Mesenteric fat pad (tissue), 1 donor: ENCODE measurements around the gene GOLGA5. TPM values are rescaled to one million over a fixed set of nuclear protein-coding genes. Genes with fewer than 3 reads are reported as not detected.
"Not testable (repeated sequence)": the region's sequence is repeated elsewhere in the genome, so short reads cannot be mapped to it uniquely, and the experiment has no call there.

Source experiments
- DNase-seq: peaks from one replicate; pipeline ENCODE4 v3.0.0-alpha.2; 2020; ENCODE audit warnings: low spot score
- total RNA-seq: library from RNA; stranded (reverse); fragmentation: NEBNext Ultra II Directional; extraction: Animal tissue kit (Norgen Biotek cat#: 25700); gene quantifications from one replicate; pipeline ENCODE4 v1.2.1, GENCODE V29; 2021
- donor health status: DM: yes; HTN: yes; CAD: no.

GOLGA5 gene
- total RNA-seq, 1 donor from 2014 or later = 35.3 TPM

DNA sequence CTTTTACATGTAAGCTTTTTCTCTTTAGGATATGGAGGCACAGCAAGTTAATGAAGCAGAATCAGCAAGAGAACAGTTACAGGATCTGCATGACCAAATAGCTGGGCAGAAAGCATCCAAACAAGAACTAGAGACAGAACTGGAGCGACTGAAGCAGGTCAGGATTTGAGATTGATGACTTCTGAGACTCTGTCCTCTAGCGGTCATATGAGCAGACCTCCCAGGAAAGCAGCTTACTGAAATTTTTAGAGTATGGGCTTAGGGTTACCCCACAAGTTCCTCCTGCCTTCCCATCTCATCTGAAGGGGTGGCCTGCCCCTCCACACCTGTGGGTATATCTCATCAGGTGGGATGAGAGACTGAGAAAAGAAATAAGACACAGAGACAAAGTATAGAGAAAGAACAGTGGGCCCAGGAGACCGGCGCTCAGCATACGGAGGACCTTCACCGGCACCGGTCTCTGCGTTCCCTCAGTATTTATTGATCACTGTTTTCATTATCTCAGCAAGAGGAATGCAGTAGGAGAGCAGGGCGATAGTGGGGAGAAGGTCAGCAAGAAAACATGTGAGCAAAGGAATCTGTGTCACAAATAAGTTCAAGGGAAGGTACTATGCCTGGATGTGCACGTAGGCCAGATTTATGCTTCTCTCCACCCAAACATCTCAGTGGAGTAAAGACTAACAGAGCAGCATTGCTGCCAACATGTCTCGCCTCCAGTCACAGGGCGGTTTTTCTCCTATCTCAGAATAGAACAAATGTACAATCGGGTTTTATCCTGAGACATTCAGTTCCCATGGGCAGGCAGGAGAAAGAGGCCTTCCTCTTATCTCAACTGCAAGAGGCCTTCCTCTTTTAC is 25.8 kb downstream of the GOLGA5 start:
- DNase-seq = not testable (repeated sequence)

DNA sequence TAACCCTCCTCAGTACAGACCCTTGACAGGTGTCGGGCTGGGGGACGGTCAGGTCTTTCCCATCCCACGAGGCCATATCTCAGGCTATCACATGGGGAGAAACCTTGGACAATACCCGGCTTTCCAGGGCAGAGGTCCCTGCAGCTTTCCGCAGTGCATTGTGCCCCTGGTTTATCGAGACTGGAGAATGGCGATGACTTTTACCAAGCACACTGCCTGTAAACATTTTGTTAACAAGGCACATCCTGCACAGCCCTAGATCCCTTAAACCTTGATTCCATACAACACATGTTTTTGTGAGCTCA is 26.4 kb downstream of the GOLGA5 start:
- not testable (repeated sequence) for DNase-seq

DNA sequence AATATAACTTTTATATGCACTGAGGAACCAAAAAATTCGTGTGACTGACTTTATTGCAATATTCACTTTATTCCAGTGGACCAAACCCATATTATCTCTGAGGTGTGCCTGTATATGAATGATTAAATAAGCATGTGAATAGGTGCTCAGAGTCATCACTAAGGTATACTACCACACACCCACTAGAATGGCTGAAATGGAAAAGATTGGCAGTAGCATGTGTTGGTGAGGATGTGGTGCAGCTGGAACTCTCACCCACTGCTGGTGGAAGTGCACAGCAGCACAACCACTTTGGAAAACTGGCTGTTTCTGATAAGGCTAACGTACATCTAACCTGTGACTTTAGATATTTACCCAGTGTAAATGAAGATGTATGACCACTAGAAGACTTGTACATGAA is 36.8 kb downstream of the GOLGA5 start:
- no peak for DNase-seq

DNA sequence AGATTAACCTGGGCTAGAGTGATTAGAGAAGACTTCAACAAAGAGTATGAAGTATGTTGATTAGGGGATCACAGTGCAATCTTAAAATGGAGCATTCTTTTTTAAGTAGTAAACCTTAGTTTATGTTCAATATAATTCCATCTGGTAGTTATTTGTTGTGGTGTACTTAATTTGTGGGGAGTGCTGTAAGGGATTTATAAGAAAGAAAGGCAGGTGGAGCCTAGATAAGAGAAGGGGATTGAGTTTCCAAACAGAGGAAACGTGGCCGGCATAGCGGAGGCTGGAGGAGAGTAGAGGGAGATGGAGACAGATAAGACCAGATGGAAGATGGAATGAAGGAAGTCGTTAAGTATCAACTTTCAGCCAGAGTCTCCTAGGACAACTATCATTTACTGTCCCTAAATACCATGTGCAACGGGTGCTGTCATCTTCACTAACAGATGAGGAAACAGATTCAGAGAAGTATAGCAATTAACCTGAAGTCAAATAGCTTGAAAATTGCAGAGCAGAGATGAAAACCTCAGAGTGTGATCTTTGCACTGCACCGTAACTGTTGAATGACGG is 38.1 kb downstream of the GOLGA5 start:
- no peak for DNase-seq

DNA sequence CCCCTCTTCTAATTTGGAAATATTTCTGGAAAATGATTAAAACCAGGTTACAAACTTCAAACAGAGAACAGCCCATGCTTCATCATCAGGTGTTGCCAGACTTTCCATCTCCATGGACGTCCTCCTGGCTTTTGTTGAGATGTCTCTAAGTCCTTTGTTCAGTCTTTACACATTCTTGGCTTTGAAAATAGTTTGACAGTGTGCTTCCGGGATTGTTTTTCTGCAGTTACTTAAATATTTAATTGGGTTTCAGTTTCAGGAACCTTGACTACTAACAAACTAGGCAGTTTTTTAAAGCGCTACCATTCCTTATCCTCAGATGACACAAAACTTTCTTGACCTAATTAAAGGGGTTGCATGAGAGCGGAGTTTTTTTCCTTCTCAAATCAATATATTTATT is 47.8 kb downstream of the GOLGA5 start:
- no peak for DNase-seq

DNA sequence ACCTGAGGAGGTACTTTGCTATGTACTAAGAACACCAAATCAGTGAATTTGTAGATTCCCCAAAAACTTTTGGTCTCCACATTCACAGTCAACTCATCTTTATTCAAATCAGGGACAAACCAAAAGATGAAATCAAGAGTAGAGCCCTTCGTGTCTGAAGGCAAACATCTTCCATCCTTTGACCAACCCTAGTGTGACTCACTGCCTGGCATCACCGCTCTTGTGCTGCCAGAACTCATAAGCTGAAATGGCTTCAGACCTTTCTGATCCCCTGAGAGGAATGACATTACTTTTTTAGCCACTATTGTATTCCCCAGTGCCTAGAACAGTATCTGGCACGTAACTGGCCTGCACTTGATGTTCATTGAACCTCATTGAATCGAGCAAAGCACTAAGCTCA is 50.1 kb downstream of the GOLGA5 start:
- DNase-seq = no peak

DNA sequence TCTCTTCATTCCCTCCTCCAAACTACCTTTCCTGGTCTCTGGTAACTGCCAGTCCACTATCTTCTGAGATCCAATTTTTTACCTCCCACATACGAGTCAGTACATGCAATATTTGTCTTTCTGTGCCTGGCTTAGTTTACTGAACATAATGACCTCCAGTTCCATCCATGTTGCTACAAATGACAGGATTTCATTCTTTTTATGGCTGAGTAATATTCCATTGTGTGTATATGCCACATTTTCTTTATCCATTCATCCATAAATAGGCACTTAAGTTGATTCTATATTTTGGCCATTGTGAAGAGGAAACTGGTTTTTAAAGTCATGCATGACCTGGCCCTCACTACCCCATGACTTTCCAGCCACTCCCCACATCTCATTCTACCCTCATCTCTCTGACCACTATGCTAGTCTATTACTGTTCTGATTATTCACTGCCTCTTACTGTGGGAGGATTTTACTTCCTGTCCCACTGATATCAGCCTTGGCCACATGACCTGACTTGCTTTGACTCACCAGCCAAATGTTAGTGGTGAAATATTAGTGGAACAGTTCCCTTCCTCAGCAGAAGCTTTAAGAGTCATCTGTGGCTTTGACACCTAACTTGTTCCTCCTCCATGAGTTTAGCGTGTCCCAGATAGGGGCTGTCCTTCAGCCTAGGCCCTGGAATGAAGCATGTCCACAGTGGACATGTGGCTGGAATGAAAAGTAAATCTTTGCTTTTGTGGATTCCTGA is 52.2 kb downstream of the GOLGA5 start:
- no peak for DNase-seq

DNA sequence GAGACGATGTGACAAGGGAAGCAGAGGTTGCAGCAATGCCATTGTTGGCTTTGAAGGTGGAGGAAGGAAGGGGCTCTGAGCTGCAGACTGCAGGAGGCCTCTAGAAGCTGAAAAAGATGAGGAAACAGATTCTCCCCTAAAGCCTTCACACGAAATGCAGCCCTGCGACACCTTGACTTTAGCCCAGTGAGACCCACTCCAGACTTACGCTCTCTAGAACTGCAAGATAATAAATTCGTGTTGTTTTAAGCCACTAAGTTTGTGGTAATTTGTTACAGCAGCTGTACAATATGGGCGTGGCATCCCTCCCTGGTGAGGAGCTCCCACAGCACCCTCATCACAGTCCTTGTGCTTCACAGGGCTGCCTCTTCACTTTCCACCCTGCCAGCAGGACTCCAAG is 53.2 kb downstream of the GOLGA5 start:
- DNase-seq = no peak

DNA sequence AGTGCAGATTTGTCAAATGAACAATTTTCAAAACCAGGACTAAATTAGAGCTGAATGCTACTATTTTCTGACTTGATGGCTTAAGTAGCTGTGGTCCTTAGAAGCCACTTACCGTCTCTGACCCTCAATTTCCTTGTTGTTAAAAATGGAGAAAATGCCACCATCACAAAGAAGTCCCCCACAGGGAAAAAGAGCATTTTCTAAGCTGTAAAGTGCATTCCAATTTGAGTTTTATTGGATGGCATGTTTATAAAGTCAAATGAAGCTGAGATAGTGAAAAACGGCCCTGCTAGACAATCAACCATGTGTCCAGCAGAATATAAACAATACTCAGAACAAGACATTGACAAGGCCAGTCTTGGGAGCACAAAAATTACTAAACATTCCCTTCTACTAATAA is 53.6 kb downstream of the GOLGA5 start:
- no peak for DNase-seq

DNA sequence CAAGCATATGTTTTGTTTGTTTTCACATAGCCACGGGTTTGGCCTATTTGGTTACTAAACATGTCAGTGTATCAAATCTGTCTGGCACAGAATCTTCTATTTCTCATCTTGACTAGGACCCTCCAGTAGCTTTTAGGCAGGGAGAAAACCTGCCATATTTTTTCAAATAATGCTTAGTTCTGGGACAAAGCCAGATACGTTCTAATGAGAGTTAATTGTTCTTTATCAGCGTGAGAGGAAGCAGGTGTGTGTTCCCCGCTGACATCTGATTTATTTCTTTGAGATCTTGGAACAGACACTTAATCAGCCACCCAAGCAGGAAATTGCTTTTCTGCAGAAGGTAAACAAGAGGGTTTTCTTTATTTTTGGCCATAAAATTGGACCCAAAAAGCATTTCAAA is 54.8 kb downstream of the GOLGA5 start:
- no peak for DNase-seq

DNA sequence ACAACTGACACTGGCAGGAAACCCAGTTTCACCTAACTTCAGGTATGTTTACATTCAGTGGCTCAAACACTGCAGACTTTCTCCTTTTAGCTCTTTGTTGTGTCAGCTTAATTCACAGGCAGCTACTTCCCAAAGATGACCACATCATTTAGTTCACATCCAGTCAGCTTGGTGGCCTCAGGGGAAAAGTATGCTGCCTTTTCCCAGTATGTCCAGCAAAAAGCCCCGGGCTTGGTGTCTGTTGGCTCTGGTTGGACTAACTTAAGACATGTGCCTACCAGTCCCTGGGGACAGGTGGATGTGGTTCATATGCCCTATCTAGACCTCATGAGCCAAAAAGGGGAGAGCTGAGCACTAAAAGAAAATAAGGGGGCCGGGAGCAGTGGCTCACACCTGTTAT is 56.4 kb downstream of the GOLGA5 start:
- DNase-seq = no peak

DNA sequence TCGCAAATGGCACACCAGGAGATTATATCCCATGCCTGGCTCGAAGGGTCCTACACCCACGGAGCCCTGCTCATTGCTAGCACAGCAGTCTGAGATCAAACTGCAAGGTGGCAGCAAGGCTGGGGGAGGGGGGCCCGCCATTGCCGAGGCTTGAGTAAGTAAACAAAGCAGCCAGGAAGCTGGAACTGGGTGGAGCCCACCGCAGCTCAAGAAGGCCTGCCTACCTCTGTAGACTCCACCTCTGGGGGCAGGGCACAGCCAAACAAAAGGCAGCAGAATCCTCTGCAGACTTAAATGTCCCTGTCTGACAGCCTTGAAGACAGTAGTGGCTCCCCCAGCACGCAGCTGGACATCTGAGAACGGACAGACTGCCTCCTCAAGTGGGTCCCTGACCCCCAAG is 59.0 kb downstream of the GOLGA5 start:
- DNase-seq = not testable (repeated sequence)

DNA sequence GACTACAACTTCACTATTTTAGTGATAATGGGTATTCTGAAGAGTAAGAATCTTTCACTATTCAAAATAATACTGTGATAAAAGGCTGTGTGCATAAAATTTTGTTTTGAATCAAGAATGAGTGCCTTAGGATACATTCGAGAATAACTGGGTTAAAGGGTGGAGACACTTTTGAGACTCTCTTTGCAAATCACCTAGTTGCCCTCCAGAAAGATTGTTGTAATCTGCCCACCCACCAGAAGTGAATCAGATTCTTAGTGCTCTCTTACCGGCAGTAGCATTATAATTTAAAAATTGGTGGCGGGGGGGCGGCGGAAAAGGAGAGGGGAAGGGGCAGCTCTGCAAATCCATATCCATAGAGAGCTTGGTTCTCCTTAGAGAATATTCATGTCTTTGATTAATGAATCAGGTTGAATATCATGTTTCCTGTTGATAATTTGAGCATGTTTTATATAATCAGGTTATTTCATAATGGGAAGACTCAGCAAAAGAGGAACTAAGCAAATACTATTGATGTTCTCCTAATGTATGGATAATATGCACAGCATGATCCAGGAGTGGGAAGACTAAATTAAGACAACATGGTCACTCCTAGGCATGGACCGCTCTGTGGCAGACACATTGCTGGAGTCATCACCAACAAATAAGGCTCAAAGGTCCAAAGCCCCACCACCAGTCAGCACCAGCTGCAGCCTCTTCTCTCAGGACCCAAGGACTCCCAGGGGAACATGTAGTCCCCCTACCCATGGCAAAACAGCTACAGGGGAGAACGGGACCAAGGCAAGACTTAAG is 66.1 kb downstream of the GOLGA5 start:
- no peak for DNase-seq

DNA sequence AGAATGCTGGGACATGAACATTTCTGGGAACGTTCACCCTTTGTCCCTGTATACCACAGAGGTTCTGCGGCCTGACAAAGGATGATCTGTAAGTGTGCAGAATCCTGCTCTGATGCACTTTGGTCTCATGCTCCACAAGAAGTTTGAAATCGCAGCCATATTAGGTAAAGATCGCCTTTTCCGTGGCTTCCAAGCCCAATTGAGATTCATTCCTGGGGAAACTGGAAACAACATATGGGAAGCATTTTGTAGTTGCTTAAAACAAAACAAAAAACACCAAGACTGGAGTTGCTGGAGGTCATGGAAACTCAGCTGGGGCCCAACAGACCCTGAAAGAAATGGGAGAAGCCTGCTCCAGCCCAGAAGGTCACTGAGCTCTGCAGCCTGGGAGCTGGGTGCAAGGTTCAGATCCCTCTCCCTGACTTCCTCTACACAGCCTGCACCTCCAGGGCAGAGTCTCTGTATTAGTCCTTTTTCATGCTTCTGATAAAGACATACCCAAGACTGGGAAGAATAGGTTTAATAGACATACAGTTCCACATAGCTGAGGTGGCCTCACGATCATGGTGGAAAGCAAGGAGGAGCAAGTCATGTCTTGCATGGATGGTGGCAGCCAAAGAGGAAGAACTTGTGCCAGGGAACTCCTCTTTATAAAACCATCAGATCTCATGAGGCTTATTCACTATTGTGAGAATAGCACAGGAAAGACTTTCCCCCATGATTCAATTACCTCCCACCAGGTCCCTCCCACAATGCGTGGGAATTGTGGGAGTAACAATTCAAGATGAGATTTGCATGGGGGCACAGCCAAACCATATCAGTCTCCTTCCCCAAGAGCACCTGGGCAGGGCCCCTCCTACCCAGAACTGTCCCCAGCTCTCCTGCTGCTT is 68.0 kb downstream of the GOLGA5 start:
- no peak for DNase-seq

DNA sequence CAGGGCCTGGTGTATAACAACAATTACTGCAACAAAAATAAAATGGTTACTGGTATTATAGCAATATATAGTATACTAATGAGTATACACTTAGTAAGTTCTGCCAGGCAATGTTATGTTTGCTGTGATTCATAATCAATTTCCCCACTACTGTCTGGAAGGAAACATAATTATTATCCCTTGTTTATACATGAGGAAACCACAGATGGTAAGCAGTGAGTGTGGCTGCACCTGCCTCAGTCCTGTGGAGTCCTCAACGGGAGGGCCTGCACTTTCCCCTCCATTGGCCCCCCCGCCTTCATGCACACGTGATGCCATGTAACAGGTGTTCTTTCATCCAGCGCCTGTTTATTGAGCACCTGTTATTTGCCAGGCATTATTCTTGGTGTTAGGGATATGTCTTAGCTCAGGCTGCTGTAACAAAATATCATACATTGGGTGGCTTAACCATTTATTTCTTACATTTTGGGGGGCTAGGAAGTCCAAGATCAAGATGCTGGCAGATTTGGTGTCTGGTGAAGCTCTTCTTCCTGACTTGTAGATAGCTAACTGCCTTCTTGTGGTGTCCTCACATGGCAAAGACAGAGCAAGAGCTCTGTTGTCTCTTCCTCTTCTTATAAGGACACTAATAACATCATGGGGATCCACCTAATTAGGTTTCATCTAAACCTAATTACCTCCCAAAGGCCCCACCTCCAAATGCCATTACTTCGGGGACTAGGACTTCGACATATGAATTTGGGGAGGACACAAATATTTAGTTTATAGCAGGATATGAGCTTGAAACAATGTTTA is 69.4 kb downstream of the GOLGA5 start:
- DNase-seq = no peak

DNA sequence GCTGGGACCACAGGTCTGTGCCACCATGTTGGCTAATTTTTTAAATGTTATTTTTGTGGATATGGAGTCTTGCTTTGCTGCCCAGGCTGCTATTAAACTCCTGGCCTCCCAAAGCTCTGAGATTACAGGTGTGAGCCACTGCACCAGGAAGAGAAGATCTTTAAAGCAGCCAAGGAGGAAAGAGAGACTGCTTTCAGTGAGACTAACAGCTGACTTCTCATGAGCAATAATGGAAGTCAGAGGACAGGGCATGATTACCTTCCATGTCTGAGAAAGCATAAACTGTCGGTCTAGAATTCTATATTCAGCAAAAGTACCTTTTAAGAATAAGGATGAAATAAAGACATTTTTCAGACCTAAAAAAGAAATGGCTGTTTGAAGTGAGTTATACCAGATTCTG is 71.6 kb downstream of the GOLGA5 start:
- DNase-seq = no peak

DNA sequence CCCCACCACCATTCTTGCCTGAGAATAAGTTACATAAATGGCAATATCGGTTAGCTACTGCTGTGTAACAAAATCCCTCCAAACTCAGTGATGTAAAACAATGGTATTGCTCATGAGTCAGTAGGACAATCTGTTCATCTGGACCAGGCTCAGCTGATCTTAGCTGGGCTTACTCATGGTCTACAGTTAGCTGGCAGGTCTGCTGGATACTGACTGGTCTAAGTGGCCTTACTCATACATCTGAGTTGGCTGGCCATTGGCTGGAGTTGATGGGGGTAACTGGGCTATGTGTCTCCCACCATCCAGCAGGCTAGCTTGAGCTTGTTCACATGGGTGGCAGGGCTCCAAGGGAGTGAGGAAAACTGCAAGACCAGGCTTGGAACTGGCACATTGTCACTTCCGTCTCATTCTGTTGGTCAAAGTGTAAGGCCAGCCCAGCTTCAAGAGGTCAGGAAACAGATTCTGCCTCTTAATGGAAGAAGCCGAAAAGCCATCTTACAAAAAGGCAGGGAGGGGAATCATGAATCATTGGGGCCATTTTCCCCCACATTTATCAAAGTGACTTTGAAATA is 72.2 kb downstream of the GOLGA5 start:
- DNase-seq = no peak

DNA sequence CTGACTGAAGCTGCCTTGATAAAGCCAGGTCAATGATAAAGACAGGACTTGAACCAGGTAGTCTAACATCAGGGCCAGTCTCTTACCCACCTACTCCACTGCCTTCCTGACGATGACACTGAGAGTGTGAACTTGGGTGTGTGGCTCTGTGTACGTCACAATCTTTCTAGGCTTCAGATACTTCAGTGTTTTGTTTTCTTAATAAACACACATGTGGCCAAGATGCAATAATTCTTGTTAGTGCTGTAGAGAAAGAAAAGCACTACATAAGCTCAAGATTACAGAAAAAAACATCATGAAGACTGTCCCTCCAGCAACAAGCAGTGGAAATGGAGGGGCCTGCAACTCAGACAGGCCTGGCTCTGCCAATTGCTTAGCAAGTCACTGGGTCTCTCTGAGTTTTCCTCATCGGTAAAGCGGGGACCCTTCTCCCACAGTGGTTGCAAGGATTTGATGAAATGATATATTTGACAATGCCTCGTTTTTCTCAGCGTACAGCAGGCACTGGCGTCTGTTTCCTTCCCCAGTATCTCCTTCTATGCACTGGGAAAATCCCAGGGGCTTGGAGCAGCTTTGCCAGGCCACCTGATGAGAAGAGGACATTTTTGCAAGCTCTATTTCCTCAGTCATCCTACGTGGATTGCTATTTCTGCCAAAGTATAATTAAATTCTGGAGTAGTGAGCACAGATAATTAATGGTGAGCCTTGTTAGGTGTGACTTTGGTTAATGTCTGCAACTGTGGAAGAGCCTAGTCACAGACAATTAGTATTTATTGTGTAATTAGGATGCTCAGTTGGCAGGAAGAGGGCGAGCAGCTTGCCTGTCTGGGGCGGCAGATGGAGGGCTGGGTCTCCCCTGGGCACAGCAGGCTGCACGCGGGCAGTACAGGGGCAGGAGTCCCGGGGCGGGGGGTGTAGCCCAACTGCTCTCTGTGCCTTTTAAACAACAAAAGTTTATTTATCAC is 73.1 kb downstream of the GOLGA5 start:
- no peak for DNase-seq
